HL-60 (cell line): ENCODE results near the gene NSA2.
A peak's percentile ranks its signal among the peaks of the same experiment; 100 is the strongest.

Source experiments
- DNase-seq, 2 experiments: peaks; one replicate each; pipeline ENCODE4 v3.0.0-alpha.2; 2010 to 2020; ENCODE audit warnings: low read depth in 1 of 2, low spot score in 1 of 2
- H3K27ac ChIP-seq: fragments of 250-450 bp; sonication (Bioruptor Pico); replicated peaks from 2 replicates; pipeline ENCODE4 v1.5.1; 2020; ENCODE audit warnings: mild to moderate bottlenecking, moderate library complexity
- H3K27me3 ChIP-seq: fragments of 250-450 bp; sonication (Bioruptor Pico); 2 replicates; pipeline ENCODE4 v1.5.1; 2021; ENCODE audit warnings: mild to moderate bottlenecking, moderate library complexity; ENCODE audit not compliant: insufficient read depth, poor library complexity, severe bottlenecking
- H3K4me3 ChIP-seq: replicated peaks from 2 replicates; pipeline ENCODE4 v1.5.1; 2011; ENCODE audit warnings: mild to moderate bottlenecking, control low read depth, low read length; ENCODE audit not compliant: insufficient read depth
- GABPA ChIP-seq: IDR thresholded peaks from 2 replicates; pipeline ENCODE4 v1.6.1; 2012; ENCODE audit warnings: low read depth
- POLR2AphosphoS5 ChIP-seq: IDR thresholded peaks from 2 replicates; pipeline ENCODE4 v1.6.1; 2012; ENCODE audit warnings: low read depth
- SPI1 ChIP-seq: IDR thresholded peaks from 2 replicates; pipeline ENCODE4 v1.6.1; 2012; ENCODE audit warnings: low read depth, mild to moderate bottlenecking, borderline replicate concordance
- long read RNA-seq: library from polyadenylated mRNA; unstranded; transcript quantifications from one replicate; pipeline ENCODE4 v2.0.0, GENCODE V29; 2020
- TF ChIP-seq, protein P1 (sequence below): IDR thresholded peaks from 2 replicates; pipeline ENCODE4 v1.6.1; 2012; ENCODE audit warnings: low read depth; ENCODE audit not compliant: insufficient replicate concordance
- TF ChIP-seq, protein P2 (sequence below): IDR thresholded peaks from one replicate; pipeline ENCODE4 v1.5.1; 2011; ENCODE audit warnings: low read length, control low read depth, inconsistent platforms; ENCODE audit not compliant: insufficient read depth

NSA2 gene
- long read RNA-seq, full-length matches to known transcripts = 10 of 12 reads
- long read RNA-seq, partial matches to known transcripts = 1 of 12 reads
- long read RNA-seq, other reads (novel, unspliced or antisense) = 1 of 12 reads

DNA sequence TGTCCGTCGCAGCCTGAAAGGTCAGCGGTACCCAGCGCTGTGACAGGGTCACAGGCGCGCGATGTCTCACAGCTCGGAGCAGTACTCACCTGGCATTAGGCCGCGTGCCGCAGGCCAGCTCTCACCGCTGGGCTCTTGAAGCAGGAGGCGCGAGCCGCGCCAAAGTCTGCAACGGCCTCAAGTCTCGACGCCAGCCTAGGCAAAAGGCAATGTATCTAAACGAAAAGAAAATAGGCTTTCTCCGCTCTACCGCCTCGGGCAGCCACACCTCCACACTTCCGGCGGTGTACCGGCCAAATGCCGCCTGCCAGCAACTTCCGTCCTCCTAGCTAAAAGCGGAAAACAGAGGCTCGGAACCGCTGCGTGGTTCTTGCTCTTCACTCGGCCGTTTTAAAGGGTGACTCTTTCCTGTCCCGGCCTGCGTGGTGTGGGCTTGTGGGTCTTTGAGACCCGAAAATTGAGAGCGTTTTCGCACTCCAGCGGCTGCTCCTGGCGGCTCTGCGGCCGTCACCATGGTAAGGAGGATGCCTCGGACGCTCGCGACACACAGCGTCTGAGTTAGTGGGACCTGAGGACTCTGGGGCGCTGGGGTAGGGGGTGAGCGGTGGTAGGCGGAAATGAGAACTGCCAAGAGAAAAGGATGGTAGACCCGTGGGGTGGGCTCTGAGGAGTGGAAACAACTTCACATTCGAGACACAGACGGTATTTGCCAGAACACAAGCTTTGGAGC, at the start of gene NSA2, which contains the start of gene GFM2:
TSS of gene NSA2 (plus strand) at position 401 of the 730 bp plus-strand sequence. CDS start at position 513, 112 bp downstream.
TSS of gene GFM2 (minus strand) at position 269 of the 730 bp plus-strand sequence. CDS start 3,375 bp downstream, outside the sequence.
- H3K27me3 ChIP-seq = no peaks in the 10 kb centered on the region
- TF ChIP-seq SPI1 (no peak), POLR2AphosphoS5 (peak; percentile 38; the same call in 1 of the 2 replicates), GABPA (peak; percentile 98)
- TF ChIP-seq, protein P1, sequence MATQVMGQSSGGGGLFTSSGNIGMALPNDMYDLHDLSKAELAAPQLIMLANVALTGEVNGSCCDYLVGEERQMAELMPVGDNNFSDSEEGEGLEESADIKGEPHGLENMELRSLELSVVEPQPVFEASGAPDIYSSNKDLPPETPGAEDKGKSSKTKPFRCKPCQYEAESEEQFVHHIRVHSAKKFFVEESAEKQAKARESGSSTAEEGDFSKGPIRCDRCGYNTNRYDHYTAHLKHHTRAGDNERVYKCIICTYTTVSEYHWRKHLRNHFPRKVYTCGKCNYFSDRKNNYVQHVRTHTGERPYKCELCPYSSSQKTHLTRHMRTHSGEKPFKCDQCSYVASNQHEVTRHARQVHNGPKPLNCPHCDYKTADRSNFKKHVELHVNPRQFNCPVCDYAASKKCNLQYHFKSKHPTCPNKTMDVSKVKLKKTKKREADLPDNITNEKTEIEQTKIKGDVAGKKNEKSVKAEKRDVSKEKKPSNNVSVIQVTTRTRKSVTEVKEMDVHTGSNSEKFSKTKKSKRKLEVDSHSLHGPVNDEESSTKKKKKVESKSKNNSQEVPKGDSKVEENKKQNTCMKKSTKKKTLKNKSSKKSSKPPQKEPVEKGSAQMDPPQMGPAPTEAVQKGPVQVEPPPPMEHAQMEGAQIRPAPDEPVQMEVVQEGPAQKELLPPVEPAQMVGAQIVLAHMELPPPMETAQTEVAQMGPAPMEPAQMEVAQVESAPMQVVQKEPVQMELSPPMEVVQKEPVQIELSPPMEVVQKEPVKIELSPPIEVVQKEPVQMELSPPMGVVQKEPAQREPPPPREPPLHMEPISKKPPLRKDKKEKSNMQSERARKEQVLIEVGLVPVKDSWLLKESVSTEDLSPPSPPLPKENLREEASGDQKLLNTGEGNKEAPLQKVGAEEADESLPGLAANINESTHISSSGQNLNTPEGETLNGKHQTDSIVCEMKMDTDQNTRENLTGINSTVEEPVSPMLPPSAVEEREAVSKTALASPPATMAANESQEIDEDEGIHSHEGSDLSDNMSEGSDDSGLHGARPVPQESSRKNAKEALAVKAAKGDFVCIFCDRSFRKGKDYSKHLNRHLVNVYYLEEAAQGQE = no peak
- TF ChIP-seq, protein P2, sequence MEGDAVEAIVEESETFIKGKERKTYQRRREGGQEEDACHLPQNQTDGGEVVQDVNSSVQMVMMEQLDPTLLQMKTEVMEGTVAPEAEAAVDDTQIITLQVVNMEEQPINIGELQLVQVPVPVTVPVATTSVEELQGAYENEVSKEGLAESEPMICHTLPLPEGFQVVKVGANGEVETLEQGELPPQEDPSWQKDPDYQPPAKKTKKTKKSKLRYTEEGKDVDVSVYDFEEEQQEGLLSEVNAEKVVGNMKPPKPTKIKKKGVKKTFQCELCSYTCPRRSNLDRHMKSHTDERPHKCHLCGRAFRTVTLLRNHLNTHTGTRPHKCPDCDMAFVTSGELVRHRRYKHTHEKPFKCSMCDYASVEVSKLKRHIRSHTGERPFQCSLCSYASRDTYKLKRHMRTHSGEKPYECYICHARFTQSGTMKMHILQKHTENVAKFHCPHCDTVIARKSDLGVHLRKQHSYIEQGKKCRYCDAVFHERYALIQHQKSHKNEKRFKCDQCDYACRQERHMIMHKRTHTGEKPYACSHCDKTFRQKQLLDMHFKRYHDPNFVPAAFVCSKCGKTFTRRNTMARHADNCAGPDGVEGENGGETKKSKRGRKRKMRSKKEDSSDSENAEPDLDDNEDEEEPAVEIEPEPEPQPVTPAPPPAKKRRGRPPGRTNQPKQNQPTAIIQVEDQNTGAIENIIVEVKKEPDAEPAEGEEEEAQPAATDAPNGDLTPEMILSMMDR = no peak
- peak within 1 kb of the TSS; percentile 89 for H3K27ac ChIP-seq
- H3K4me3 ChIP-seq = peak within 1 kb of the TSS; percentile 74
- DNase-seq = peak; percentile 54 to 83

DNA sequence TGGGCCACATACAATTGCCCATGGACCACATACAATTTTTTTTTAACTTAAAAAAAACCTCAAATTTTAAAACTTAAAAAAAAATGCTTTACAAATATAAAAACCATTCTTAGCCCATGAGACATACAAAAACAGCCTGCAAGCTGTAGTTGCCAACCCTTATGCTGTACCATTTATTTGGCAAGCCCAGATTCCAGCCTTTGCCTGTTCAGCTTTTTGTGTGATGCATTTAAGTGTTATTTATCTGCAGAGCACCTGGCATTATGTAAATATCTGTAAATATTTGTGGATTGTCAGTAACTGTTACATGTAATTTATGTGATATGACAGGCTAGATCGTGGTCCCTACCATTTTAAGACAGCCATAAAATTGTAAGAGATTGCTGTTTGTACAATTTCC, 49.5 kb upstream of the NSA2 start:
- Histone ChIP-seq H3K27me3 (no peaks in the 10 kb centered on the region), H3K27ac (no peak overlapping the region), H3K4me3 (no peak overlapping the region)
- DNase-seq = no peak
- TF ChIP-seq GABPA (no peak), SPI1 (no peak), POLR2AphosphoS5 (no peak)
- TF ChIP-seq, protein P1 = no peak
- TF ChIP-seq, protein P2 = no peak

DNA sequence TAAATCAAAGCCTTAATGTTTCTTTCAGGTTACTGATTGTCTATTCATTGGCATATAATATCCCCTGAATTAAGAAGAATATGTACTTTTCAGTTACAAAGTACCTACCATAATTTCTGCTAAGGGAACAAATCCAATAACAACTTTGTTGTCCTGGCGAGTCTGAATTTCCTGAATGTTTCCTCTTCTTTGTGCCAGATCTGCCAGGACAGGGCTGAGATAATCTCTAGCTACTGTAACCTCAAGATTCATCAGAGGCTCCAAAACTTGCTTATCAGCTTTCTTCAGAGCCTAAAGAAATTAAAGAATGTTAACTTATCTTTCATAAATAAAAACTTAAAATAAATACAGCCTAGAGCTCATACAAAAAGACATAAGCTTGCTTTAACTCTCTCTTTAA, 44.8 kb upstream of the NSA2 start:
- no peak for TF ChIP-seq POLR2AphosphoS5
- TF ChIP-seq, protein P1 = no peak
- H3K27ac ChIP-seq = no peak overlapping the region

More for the DNA sequence above, 44.8 kb upstream of the NSA2 start:
- H3K27me3 ChIP-seq = no peaks in the 10 kb centered on the region
- H3K4me3 ChIP-seq = no peak overlapping the region
- DNase-seq = no peak
